T-helper 2 cell (primary cell): ENCODE results near the gene SLC19A1.

ENCODE experiments used
- DNase-seq, 5 experiments: peaks; one replicate each; pipeline versions ENCODE4 v3.0.0 to v3.0.0-alpha.2; 2012 to 2022

SLC19A1 gene

GRCh38 chr21:45477176-45478114, 64.8 kb downstream of the SLC19A1 start:
- no peak for DNase-seq

GRCh38 chr21:45476582-45476981, 65.7 kb downstream of the SLC19A1 start:
- no peak for DNase-seq

DNA sequence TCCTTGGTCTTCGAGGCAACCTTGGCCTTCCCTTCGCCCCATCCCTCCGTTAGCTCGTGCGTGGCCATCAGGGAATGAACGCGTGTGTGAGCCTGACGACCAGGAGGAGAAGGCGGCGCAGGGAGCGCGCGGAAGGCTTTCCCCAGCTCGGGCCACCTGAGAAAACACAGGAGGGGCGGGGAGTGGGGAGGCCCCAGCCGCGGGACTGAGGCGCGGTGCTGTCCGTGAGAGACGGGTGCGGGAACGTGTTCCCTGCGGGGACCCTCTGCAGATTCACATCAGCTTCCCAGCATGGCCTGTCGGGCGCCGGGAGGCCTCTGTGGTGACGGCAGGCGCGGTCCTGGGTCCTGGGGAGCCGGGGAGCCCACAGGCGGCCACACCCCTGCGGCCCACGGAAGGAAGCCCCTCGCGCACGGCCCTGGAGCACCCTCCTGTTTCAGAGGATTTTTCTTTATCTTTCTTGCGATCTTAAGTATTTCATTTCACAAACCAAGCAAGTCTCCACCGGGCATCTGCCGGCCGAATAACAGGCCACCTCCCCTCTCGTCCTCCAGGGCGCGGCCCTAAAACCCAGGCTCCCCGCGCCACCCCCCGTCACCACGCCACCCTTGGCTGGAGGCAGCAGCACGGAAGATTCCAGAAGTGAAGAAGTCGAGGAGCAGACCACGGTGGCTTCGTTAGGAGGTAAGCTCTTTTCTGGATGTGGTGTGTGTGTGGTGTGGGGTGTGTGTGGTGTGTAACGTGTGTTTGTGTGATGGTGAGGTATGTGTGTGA, 66.3 kb downstream of the SLC19A1 start:
- no peak for DNase-seq

DNA sequence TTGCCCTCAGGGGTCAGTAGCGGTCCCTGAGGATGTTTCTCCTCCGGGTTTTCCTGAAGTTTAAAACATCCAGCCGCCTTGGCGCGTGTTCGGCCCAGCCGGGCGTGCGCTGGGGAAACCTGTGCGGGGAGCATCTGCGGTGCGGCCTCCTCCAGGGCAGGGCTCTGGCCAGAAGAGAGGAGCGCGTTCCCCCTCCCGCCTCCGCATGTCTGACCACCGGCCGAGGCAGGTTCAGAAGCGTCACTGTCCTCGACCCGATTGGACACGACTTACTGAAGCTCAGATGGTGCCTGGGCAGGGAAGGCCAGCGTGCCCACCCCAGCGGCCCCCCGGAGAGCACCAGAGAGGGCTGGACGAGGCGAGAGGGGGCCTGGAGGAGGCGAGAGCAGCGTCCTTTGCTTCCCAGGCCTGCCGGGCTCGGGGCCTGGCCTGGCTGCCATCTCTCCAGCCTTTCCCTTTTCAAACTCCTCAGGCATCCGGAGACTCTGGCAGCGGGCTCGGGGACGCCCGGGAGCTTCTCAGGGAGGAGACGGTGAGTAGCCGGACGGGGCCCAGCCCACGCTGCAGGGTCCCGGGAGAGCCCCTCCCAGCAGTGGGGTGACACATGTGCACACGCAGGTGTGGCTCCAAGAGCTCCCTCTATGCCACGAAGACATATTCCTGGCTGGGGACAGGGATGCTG, 67.1 kb downstream of the SLC19A1 start:
- DNase-seq = no peak

DNA sequence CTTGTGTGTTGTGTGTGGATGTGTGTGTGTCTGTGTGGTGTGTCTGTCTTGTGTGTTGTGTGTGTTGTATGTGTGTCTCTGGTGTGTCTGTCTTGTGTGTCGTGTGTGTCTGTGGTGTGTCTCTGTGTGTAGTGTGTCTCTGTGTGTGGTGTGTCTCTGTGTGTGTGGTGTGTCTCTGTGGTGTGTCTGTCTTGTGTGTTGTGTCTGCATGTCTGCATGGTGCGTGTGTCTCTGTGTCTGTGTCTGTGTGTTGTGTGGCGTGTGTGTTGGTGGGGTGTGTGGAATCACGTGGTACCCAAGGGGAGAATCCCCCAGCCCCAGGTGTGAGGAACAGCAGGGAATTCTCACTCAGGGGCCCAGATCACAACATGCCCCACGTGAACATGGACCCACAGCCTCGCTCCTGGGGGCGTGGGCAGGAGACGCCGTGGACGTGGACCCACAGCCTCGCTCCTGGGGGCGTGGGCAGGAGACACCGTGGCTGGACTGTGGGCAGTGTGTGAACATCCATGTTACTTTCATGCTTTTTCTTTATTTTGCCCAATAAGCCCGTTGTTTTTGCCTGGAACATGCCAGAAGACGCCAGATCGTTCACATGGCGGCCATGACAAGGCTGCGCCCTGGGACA, 67.8 kb downstream of the SLC19A1 start:
- no peak for DNase-seq

- DNase-seq = no peak
These were observed 68.5 kb downstream of the SLC19A1 start for GRCh38 chr21:45473496-45474322.

- DNase-seq = no peak
These were observed 69.5 kb downstream of the SLC19A1 start for GRCh38 chr21:45472445-45473365.

- DNase-seq = no peak
These were observed 70.6 kb downstream of the SLC19A1 start for GRCh38 chr21:45471525-45472221.

- DNase-seq = peak in 3 of 5 experiments; percentile 24 to 54 (median 26)
These were observed 71.3 kb downstream of the SLC19A1 start for GRCh38 chr21:45470773-45471524.

GRCh38 chr21:45470087-45470515, 72.1 kb downstream of the SLC19A1 start:
- DNase-seq = no peak

DNA sequence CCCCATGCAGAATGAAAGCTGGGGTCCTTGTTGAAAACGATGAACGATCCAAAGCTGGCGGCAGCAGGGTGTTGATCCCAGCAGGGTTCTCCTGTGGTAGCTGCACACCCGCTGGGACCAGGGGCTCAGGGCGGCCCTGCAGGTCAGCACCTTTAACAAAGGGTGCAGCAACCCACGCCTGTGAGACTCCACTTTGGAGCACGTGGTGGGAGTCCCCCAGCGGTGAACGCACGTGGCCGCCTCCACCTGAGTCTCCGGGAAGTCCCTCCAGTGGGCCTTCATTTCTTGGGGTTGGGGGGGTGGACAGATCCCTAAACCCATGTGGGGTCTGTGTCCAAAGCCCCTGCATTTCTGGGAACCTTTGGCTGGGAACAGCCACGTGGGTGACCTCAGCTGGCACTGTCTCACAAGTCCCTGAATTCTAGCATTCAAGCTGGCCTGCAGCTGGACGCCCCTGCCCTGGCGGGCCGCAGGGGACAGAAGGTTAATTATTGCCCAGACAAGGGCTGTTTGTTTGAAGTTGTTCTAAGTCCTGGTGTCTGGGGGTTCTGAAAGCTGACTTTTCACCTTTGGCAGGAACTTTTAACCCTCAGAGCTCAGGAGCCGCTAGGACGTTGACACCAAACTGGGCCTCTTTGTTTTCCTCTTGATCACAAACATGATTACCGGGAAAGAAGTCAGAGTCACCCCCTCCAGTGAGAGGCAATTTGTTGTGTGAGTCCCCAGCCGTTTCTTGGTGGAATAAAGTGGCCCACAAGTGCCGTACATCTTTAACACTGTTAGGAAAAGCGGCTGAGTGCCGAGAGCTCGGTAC, 72.8 kb downstream of the SLC19A1 start:
- DNase-seq = peak in 1 of 5 experiments; percentile 2

GRCh38 chr21:45468971-45469272, 73.3 kb downstream of the SLC19A1 start:
- no peak for DNase-seq

GRCh38 chr21:45468051-45468970, 73.9 kb downstream of the SLC19A1 start:
- peak in 1 of 5 experiments; percentile 2 for DNase-seq

- DNase-seq = peak in 1 of 5 experiments; percentile 1
These were observed 74.9 kb downstream of the SLC19A1 start for GRCh38 chr21:45467221-45467779.

GRCh38 chr21:45466330-45467220, 75.7 kb downstream of the SLC19A1 start:
- peak in 1 of 5 experiments; percentile 2 for DNase-seq
